GM23338 (cell line): ENCODE measurements around the gene GOLGA6L2. TPM values are rescaled to one million over a fixed set of nuclear protein-coding genes. Genes with fewer than 3 reads are reported as not detected.

Experiments used
- ATAC-seq: fragments of 200-7000 bp; cut with Tn5 transposase; 3 replicates; pipeline ENCODE4 v1.9.1; 2020
- DNase-seq: peaks from one replicate; pipeline ENCODE4 v3.0.0-alpha.2; 2015; ENCODE audit warnings: low spot score
- H2AFZ ChIP-seq: fragments of 200-600 bp; sonication (generic); 2 replicates; pipeline ENCODE4 v1.8.0; 2016; ENCODE audit warnings: antibody characterized with exemption, mild to moderate bottlenecking, moderate library complexity
- H3F3A ChIP-seq: fragments of 200-600 bp; sonication (generic); replicated peaks from 2 replicates; pipeline ENCODE4 v1.8.0; 2017; ENCODE audit warnings: antibody characterized with exemption, mixed run types, low read depth
- H3K27ac ChIP-seq: fragments of 200-600 bp; sonication (generic); 2 replicates; pipeline ENCODE4 v1.6.1; 2016; ENCODE audit warnings: low read depth
- H3K27me3 ChIP-seq: fragments of 200-600 bp; sonication (generic); 2 replicates; pipeline ENCODE4 v1.8.0; 2016; ENCODE audit warnings: mild to moderate bottlenecking, mixed run types, moderate library complexity; ENCODE audit not compliant: insufficient read depth
- H3K36me3 ChIP-seq: fragments of 200-600 bp; sonication (generic); 2 replicates; pipeline ENCODE4 v1.8.0; 2016; ENCODE audit warnings: mild to moderate bottlenecking; ENCODE audit not compliant: insufficient read depth
- H3K4me1 ChIP-seq: fragments of 200-600 bp; sonication (generic); 2 replicates; pipeline ENCODE4 v1.8.0; 2016; ENCODE audit warnings: mild to moderate bottlenecking, moderate library complexity; ENCODE audit not compliant: insufficient read depth
- H3K4me2 ChIP-seq: fragments of 200-600 bp; sonication (generic); 2 replicates; pipeline ENCODE4 v1.7.1; 2017; ENCODE audit warnings: mixed run types
- H3K4me3 ChIP-seq: fragments of 200-600 bp; sonication (generic); 2 replicates; pipeline ENCODE4 v1.6.1; 2016; ENCODE audit warnings: mixed run types
- H3K79me2 ChIP-seq: fragments of 200-600 bp; sonication (generic); replicated peaks from 2 replicates; pipeline ENCODE4 v1.8.0; 2017; ENCODE audit warnings: mild to moderate bottlenecking; ENCODE audit not compliant: insufficient read depth
- H3K9me2 ChIP-seq: fragments of 200-600 bp; sonication (generic); 2 replicates; pipeline ENCODE4 v1.8.0; 2017; ENCODE audit not compliant: insufficient read depth
- H4K20me1 ChIP-seq: fragments of 200-600 bp; sonication (generic); replicated peaks from 2 replicates; pipeline ENCODE4 v1.8.0; 2017; ENCODE audit warnings: mild to moderate bottlenecking; ENCODE audit not compliant: insufficient read depth
- H3K27ac Mint-ChIP-seq: 2 replicates; pipeline ENCODE4 v1.8.0; 2020; ENCODE audit warnings: inconsistent platforms, mild to moderate bottlenecking, moderate library complexity, mixed read lengths
- H3K27me3 Mint-ChIP-seq: 3 replicates; pipeline ENCODE4 v1.8.0; 2022; ENCODE audit warnings: low read depth, mild to moderate bottlenecking, moderate library complexity, mixed read lengths, inconsistent platforms; ENCODE audit not compliant: insufficient read depth, poor library complexity
- H3K36me3 Mint-ChIP-seq: 3 replicates; pipeline ENCODE4 v1.8.0; 2021; ENCODE audit warnings: low read depth, mild to moderate bottlenecking, inconsistent platforms, moderate library complexity, mixed read lengths
- H3K4me1 Mint-ChIP-seq: 3 replicates; pipeline ENCODE4 v1.8.0; 2020; ENCODE audit warnings: mild to moderate bottlenecking, inconsistent platforms, mixed read lengths
- H3K4me3 Mint-ChIP-seq: 3 replicates; pipeline ENCODE4 v1.8.0; 2021; ENCODE audit warnings: moderate library complexity, mild to moderate bottlenecking, inconsistent platforms, mixed read lengths
- H3K9me3 Mint-ChIP-seq: 3 replicates; pipeline ENCODE4 v1.8.0; 2020; ENCODE audit warnings: moderate library complexity, mild to moderate bottlenecking, inconsistent platforms, mixed read lengths
- CTCF ChIP-seq, 2 experiments: fragments of 200-600 bp in 1 of 2; sonication (generic) in 1 of 2; conservative IDR thresholded peaks; 2 replicates each; pipeline versions ENCODE4 v1.5.1 to v1.6.1; 2016 to 2017; ENCODE audit warnings: antibody characterized with exemption in 2 of 2, low read depth in 2 of 2, mild to moderate bottlenecking in 2 of 2, moderate library complexity in 1 of 2
- EZH2 ChIP-seq: fragments of 200-600 bp; sonication (generic); IDR thresholded peaks from one replicate; pipeline ENCODE4 v1.8.0; 2017; ENCODE audit warnings: antibody characterized with exemption, mild to moderate bottlenecking, low read depth; ENCODE audit not compliant: unreplicated experiment
- EZH2phosphoT487 ChIP-seq: fragments of 200-600 bp; sonication (generic); IDR thresholded peaks from one replicate; pipeline ENCODE4 v1.8.1; 2018; ENCODE audit warnings: antibody characterized with exemption; ENCODE audit not compliant: unreplicated experiment
- JUNB ChIP-seq: IDR thresholded peaks from one replicate; pipeline ENCODE4 v1.6.1; 2016; ENCODE audit warnings: antibody characterized with exemption; ENCODE audit not compliant: unreplicated experiment
- NANOG ChIP-seq: IDR thresholded peaks from 2 replicates; pipeline ENCODE4 v1.6.1; 2016; ENCODE audit warnings: antibody characterized with exemption, borderline replicate concordance
- POLR2AphosphoS5 ChIP-seq: IDR thresholded peaks from 2 replicates; pipeline ENCODE4 v1.6.1; 2016; ENCODE audit warnings: antibody characterized with exemption, low read depth
- REST ChIP-seq: IDR thresholded peaks from one replicate; pipeline ENCODE4 v1.6.1; 2018; ENCODE audit warnings: antibody characterized with exemption; ENCODE audit not compliant: unreplicated experiment
- ZNF331 ChIP-seq: fragments of 250-450 bp; sonication (Bioruptor Pico); IDR thresholded peaks from 2 replicates; pipeline ENCODE4 v1.5.0; 2020; ENCODE audit warnings: low read depth, mild to moderate bottlenecking, moderate library complexity
- polyA plus RNA-seq: library from polyadenylated mRNA; unstranded; fragments of >200 nt; fragmentation: Nextera tagmentation; extraction: Ambion mirVana; gene quantifications from 2 replicates; pipeline ENCODE4 v1.2.1, GENCODE V29; 2016
- total RNA-seq: library from RNA; depleted of rRNA; stranded (reverse); fragments of >200 nt; shearing (Covaris generic); gene quantifications from 2 replicates; pipeline ENCODE4 v1.2.3, GENCODE V29; 2014

The GOLGA6L2 gene
- total and polyA plus RNA-seq, 2 experiments from 2014 or later, result not detected

- no peaks in the 10 kb centered on the region for H4K20me1 ChIP-seq
- Mint-ChIP-seq H3K27ac (no peak overlapping the region), H3K36me3 (peaks cover 10% of the 10 kb centered on the region), H3K4me1 (no peaks in the 10 kb centered on the region), H3K4me3 (no peak overlapping the region), H3K9me3 (peaks cover 9% of the 10 kb centered on the region), H3K27me3 (no peaks in the 10 kb centered on the region)
- no peak overlapping the region for H2AFZ ChIP-seq
- no peaks in the 10 kb centered on the region for H3F3A ChIP-seq
- H3K4me3 ChIP-seq, result no peak overlapping the region
- no peak overlapping the region for H3K27ac ChIP-seq
- DNase-seq (no peak), ATAC-seq (no peak)
- H3K36me3 ChIP-seq, result no peaks in the 10 kb centered on the region
- TF ChIP-seq JUNB (no peak), NANOG (no peak)
- H3K9me2 ChIP-seq, result no peaks in the 10 kb centered on the region
- no peak overlapping the region for H3K4me2 ChIP-seq
- H3K27me3 ChIP-seq, result no peaks in the 10 kb centered on the region
- H3K4me1 ChIP-seq, result no peaks in the 10 kb centered on the region
- H3K79me2 ChIP-seq, result no peaks in the 10 kb centered on the region
Measured at GRCh38 chr15:23441204-23441603, 5.8 kb downstream of the GOLGA6L2 start.

- ATAC-seq (no peak), DNase-seq (no peak)
- H3K36me3 Mint-ChIP-seq, result peaks cover 10% of the 10 kb centered on the region
- peaks cover 10% of the 10 kb centered on the region for H3K9me3 Mint-ChIP-seq
- no peaks in the 10 kb centered on the region for H3K27me3 Mint-ChIP-seq
- H3K27ac ChIP-seq, result no peak overlapping the region
- no peak overlapping the region for H3K27ac Mint-ChIP-seq
- H3K4me1 ChIP-seq, result no peaks in the 10 kb centered on the region
- no peaks in the 10 kb centered on the region for H3K4me1 Mint-ChIP-seq
- TF ChIP-seq EZH2 (no peak), POLR2AphosphoS5 (no peak), EZH2phosphoT487 (no peak), ZNF331 (CRISPR knock-in tag) (no peak), CTCF (conservative IDR thresholded peaks at IDR 0.05; ENCODE audit: low read depth in 2 of 2) (no peak), REST (no peak), JUNB (no peak)
- no peak overlapping the region for H2AFZ ChIP-seq
- H3K36me3 ChIP-seq, result no peaks in the 10 kb centered on the region
- H3K4me2 ChIP-seq, result no peak overlapping the region
- H3K27me3 ChIP-seq, result no peaks in the 10 kb centered on the region
- H3K4me3 ChIP-seq, result no peak overlapping the region
- H3K9me2 ChIP-seq, result no peaks in the 10 kb centered on the region
- H3F3A ChIP-seq, result no peaks in the 10 kb centered on the region
- H4K20me1 ChIP-seq, result no peaks in the 10 kb centered on the region
- H3K79me2 ChIP-seq, result no peaks in the 10 kb centered on the region
- H3K4me3 Mint-ChIP-seq, result no peak overlapping the region
Measured at GRCh38 chr15:23440596-23440995, 6.4 kb downstream of the GOLGA6L2 start.
